Mucosa of descending colon (tissue), 3 donors: Measurements from ENCODE around the gene ZNF678. TPM values are rescaled to one million over a fixed set of nuclear protein-coding genes. Genes with fewer than 3 reads are reported as not detected.

ENCODE experiments used
- ATAC-seq: fragments of 200-7000 bp; cut with Tn5 transposase; one replicate; pipeline ENCODE4 v1.9.1; 2020; ENCODE audit warnings: mild to moderate bottlenecking, moderate library complexity
- DNase-seq, 3 donors: peaks; one replicate each; pipeline ENCODE4 v3.0.0-alpha.2; 2020
- H3K36me3 ChIP-seq: fragments of 200-600 bp; one replicate; pipeline ENCODE4 v1.8.0; 2021; ENCODE audit warnings: low read depth, mild to moderate bottlenecking
- H3K4me1 ChIP-seq: fragments of 200-600 bp; one replicate; pipeline ENCODE4 v1.8.0; 2021; ENCODE audit warnings: low read depth, mild to moderate bottlenecking
- H3K4me3 ChIP-seq: fragments of 200-600 bp; one replicate; pipeline ENCODE4 v1.8.0; 2021; ENCODE audit warnings: mild to moderate bottlenecking
- H3K9me3 ChIP-seq: fragments of 200-600 bp; one replicate; pipeline ENCODE4 v1.8.0; 2021; ENCODE audit warnings: mild to moderate bottlenecking
- intact Hi-C, 2 donors: fragments of 100-400 bp; cut with DNase I in 1 of 2; cut with micrococcal nuclease in 1 of 2; formaldehyde crosslinking; loops; one replicate each; pipeline versions ENCODE4 v1.11.0 to v1.11.1; 2022; cut with DNase I, micrococcal nuclease
- long read RNA-seq, 2 donors: library from polyadenylated mRNA; unstranded; transcript quantifications; one replicate each; pipeline ENCODE4 v2.0.0, GENCODE V29; 2019 to 2021
- total RNA-seq, 3 donors: library from RNA; stranded (reverse); fragmentation: NEBNext Ultra II Directional in 2 of 3; extraction: Animal tissue kit (Norgen Biotek cat#: 25700) in 2 of 3; gene quantifications; one replicate each; pipeline versions ENCODE4 v1.2.1 to v1.2.4, GENCODE V29; 2021 to 2023
- TF ChIP-seq, protein P1 (sequence below): fragments of 200-600 bp; IDR thresholded peaks from one replicate; pipeline ENCODE4 v1.8.0; 2022; ENCODE audit warnings: antibody characterized with exemption, mild to moderate bottlenecking
- donor health status: DM: no; HTN: no; CAD: no; lungs with moderate emphysema.
- donor health status: DM: no; HTN: no; CAD: no.
- donor health status: DM: no; HTN: yes; CAD: no.

The ZNF678 gene
- total RNA-seq = 10 to 100 TPM in 1 of 3 donors, 1 to 10 TPM in 2; 6.8 to 10.4 (median 8.9) TPM
- long read RNA-seq, donor 1, full-length matches to known transcripts = 2 of 7 reads
- long read RNA-seq, donor 1, partial matches to known transcripts = 1 of 7 reads
- long read RNA-seq, donor 1, other reads (novel, unspliced or antisense) = 4 of 7 reads
- long read RNA-seq, donor 2, full-length matches to known transcripts = 1 of 7 reads
- long read RNA-seq, donor 2, partial matches to known transcripts = 0 of 7 reads
- long read RNA-seq, donor 2, other reads (novel, unspliced or antisense) = 6 of 7 reads

DNA sequence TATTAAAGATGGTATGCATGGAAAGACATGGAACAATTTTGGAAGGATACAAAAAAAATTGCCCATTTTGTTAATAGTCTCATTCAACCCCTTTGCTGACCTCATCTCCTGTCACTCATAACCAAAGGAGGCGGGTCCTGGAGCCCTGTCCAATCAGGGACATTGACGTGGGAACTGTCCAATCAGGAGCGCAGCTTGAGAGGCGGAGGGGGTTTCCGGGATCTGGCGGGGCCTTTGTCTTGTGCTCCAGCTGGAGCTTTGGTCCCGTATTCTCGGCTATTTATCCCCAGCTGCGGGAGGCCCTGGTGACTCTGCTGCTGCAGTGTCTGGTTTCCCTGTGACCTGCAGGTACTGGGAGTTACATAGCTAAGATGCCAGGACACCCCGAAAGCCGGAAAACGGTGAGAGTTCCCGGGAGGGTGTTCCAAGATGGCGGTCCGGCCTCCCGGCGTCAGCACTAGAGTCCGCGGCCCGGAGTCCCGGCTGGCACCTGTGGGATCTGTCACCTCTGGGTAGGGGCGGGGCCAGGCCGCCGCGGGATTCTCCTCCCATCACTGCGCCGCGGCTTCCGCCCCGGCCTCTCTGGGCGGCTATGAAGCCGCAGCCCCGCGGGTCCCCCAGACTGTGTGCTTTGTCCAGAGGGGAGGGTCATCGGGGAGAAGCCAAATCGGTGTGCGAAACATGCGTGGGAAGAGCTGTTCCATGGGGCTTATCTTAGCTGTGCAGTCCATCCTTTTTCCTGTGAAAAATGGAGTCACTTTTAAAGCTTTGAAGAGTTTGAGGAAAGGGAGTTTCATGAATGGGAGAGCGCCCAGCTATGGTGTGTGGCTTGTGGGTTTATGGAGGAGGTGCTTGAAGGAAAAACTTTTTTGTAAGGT, at the start of gene ZNF678:
Gene ZNF678 (plus strand): TSS at position 233 of the 878 bp plus-strand sequence. CDS start 87,436 bp downstream, outside the sequence.
- Histone ChIP-seq H3K4me3 (peak within 1 kb of the TSS; percentile 48), H3K9me3 (no peaks in the 10 kb centered on the region), H3K36me3 (no peaks in the 10 kb centered on the region), H3K4me1 (no peaks in the 10 kb centered on the region)
- TF ChIP-seq, protein P1, sequence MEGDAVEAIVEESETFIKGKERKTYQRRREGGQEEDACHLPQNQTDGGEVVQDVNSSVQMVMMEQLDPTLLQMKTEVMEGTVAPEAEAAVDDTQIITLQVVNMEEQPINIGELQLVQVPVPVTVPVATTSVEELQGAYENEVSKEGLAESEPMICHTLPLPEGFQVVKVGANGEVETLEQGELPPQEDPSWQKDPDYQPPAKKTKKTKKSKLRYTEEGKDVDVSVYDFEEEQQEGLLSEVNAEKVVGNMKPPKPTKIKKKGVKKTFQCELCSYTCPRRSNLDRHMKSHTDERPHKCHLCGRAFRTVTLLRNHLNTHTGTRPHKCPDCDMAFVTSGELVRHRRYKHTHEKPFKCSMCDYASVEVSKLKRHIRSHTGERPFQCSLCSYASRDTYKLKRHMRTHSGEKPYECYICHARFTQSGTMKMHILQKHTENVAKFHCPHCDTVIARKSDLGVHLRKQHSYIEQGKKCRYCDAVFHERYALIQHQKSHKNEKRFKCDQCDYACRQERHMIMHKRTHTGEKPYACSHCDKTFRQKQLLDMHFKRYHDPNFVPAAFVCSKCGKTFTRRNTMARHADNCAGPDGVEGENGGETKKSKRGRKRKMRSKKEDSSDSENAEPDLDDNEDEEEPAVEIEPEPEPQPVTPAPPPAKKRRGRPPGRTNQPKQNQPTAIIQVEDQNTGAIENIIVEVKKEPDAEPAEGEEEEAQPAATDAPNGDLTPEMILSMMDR = no peak
- intact Hi-C loops = no loop called here
- DNase-seq (peak; percentile 93 to 95 (median 94)), ATAC-seq (peak; percentile 98)

DNA sequence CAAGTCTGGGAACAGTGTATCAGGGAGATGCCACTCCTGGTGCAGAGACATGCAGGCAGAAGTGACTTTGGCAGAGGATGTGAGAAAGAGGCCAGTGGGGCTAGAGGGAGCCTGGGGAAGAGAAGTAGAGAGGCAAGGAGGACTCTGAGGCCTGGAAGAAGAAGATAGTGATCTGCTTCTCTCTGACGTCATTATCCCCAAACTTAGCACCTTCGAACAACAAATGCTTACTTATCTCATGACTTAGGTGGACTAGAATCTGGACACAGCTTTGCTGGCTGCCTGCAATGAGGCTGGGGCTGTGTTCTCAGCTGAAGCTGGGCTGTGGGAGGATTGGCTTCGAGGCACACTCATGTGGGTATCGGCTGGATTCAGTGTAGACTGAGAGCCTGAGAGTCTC, 44.5 kb upstream of the ZNF678 start:
- intact Hi-C loops = no loop called here
- no peaks in the 10 kb centered on the region for H3K4me1 ChIP-seq

DNA sequence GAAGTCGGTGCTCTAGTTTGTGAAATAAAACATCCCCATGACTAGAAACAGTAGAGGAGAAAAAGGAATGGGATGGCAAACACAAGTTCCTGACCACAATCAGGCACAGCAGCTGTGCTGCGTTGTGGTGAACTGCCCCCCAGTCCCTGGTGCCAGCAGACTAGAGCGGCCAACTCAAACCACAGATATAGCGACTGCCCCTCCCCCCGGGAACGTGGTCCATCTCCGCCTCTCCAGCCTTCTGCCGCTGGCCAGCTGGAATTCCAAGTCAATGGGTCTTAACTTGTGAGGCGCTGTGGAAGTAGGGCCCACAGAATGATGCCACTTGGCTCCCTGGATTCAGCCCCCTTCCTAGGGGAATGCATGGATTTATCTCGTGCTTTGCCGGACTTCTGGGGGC, 41.6 kb upstream of the ZNF678 start:
- no peak overlapping the region for H3K4me3 ChIP-seq
- ATAC-seq (no peak), DNase-seq (no peak)
- no peaks in the 10 kb centered on the region for H3K4me1 ChIP-seq
- peaks cover 16% of the 10 kb centered on the region for H3K9me3 ChIP-seq
- no peaks in the 10 kb centered on the region for H3K36me3 ChIP-seq
- intact Hi-C loops = no loop called here
- TF ChIP-seq, protein P1 = no peak

More for the DNA sequence above, 44.5 kb upstream of the ZNF678 start:
- TF ChIP-seq, protein P1 = no peak
- DNase-seq = no peak
- no peak overlapping the region for H3K4me3 ChIP-seq
- no peaks in the 10 kb centered on the region for H3K36me3 ChIP-seq
- ATAC-seq = no peak
- no peaks in the 10 kb centered on the region for H3K9me3 ChIP-seq

DNA sequence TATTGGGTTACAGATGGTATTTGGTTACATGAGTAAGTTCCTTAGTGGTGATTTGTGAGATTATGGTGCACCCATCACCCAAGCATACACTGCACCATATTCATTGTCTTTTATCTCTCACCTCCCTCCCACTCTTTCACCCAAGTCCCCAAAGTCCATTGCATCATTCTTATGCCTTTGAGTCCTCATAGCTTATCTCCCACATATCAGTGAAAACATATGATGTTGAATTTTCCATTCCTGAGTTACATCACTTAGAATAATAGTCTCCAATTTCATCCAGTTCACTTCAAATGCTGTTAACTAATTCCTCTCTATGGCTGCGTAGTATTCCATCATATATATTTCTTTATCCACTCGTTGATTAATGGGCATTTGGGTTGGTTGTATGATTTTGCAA, 36.8 kb upstream of the ZNF678 start:
- no peaks in the 10 kb centered on the region for H3K4me1 ChIP-seq
- H3K9me3 ChIP-seq = peaks cover 63% of the 10 kb centered on the region
- DNase-seq (no peak), ATAC-seq (no peak)
- intact Hi-C loops = no loop called here
- no peak overlapping the region for H3K4me3 ChIP-seq
- H3K36me3 ChIP-seq = no peaks in the 10 kb centered on the region
- TF ChIP-seq, protein P1 = no peak

DNA sequence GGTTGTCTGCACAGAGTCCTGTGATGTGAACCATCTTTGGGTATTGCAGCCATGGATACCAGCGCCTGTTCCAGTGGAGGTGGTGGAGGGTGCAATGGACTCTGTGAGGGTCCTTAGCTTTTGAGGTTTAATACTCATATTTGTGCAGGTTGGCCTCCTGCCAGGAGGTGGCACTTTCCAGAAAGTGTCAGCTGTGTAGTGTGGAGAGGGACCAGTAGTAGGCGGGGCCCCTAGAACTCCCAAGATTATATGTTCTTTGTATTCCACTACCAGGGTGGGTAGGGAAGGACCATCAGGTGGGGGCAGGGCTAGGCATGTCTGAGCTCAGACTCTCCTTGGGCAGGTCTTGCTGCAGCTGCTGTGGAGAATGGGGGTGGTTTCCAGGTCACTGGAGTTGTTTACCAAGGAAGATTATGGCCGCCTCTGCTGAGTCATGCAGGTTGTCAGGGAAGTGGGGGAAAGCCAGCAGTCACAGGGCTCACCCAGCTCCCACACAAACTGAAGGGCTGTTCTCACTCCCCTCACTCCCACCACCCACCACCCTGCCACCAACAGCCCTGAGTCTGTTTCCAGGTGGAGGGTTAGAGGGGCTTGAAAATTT, 31.2 kb upstream of the ZNF678 start:
- H3K9me3 ChIP-seq = peaks cover 87% of the 10 kb centered on the region
- intact Hi-C loops = no loop called here
- no peak overlapping the region for H3K4me3 ChIP-seq
- DNase-seq (no peak), ATAC-seq (no peak)
- TF ChIP-seq, protein P1 = no peak
- no peaks in the 10 kb centered on the region for H3K4me1 ChIP-seq
- H3K36me3 ChIP-seq = no peaks in the 10 kb centered on the region
